PFSK-1 (cell line): ENCODE data around the gene DLX2.

Source experiments
- FOXP2 ChIP-seq: optimal IDR thresholded peaks from 2 replicates; pipeline ENCODE3; 2011; ENCODE audit warnings: borderline replicate concordance, control low read depth, inconsistent platforms; ENCODE audit not compliant: insufficient read depth; ENCODE audit errors: extremely low read length, extremely low read depth
- POLR2AphosphoS5 ChIP-seq: IDR thresholded peaks from 2 replicates; pipeline ENCODE4 v1.6.1; 2012; ENCODE audit warnings: low read depth, mild to moderate bottlenecking, control low read depth, low read length, moderate library complexity
- REST ChIP-seq, 2 experiments: IDR thresholded peaks; 2 replicates each; pipeline versions ENCODE4 v1.6.1 to v1.8.0; 2011 to 2012; ENCODE audit warnings: low read depth in 2 of 2, low read length in 2 of 2, control low read depth in 1 of 2, inconsistent platforms in 1 of 2, mild to moderate bottlenecking in 1 of 2, moderate library complexity in 1 of 2; ENCODE audit not compliant: insufficient read depth in 1 of 2
- TAF1 ChIP-seq: IDR thresholded peaks from 2 replicates; pipeline ENCODE4 v1.6.1; 2012; ENCODE audit warnings: low read length, control low read depth, borderline replicate concordance; ENCODE audit not compliant: insufficient read depth

GRCh38 chr2:172086241-172087206, 16.2 kb downstream of the DLX2 start:
- TF ChIP-seq POLR2AphosphoS5, result no peak
- no peak for TF ChIP-seq REST (IDR thresholded peaks at IDR 0.05; ENCODE audit: insufficient read depth in 1 of 2, low read depth in 2 of 2, low read length in 2 of 2)
- TF ChIP-seq FOXP2, result no peak
- TF ChIP-seq TAF1, result no peak
